ENCODE measurements around the gene ZFAND3. TPM values are rescaled to one million over a fixed set of nuclear protein-coding genes. Genes with fewer than 3 reads are reported as not detected.

The ZFAND3 gene
- total RNA-seq, 1 experiment from 2014 or later: 22.2 TPM

DNA sequence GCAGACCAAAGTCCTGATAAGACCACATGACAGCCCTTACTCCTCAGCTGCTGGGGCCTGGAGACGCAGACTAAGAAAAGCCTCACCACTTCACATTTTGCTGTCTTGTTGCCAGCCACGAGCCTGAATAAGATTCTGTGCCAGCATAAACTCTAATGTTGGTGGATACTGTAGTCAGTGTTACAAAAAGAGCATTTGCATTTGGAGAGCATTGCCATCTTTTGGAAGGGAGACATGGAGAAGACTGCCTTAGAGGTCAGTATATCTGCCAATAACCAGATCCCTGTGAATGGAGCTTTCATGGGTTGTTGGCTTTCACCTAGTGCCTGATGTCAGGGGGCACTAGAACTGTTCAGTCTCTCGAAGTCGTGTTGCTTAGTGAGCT, 315.2 kb downstream of the ZFAND3 start:
- intact Hi-C loops (cut with micrococcal nuclease): no loop called here
- no TSS peak for BruUV-seq (replicated peaks)
- Histone ChIP-seq H3K9me3 (ENCODE audit: low read length) (no peaks in the 10 kb centered on the region), H3K79me2 (ENCODE audit: low read length) (peaks cover 29% of the 10 kb centered on the region), H3K4me3 (ENCODE audit: low read length) (no peak overlapping the region), H3K9me2 (replicated peaks; ENCODE audit: low read length) (no peaks in the 10 kb centered on the region), H3K27me3 (ENCODE audit: low read length) (no peaks in the 10 kb centered on the region), H3K9ac (ENCODE audit: low read length) (no peak overlapping the region), H4K20me1 (ENCODE audit: low read length) (peaks cover 5% of the 10 kb centered on the region; the same call in 1 of the 2 replicates), H3F3A (ENCODE audit: low read length, unreplicated experiment) (no peaks in the 10 kb centered on the region), H2AFZ (ENCODE audit: low read length) (no peak overlapping the region), H3K27ac (ENCODE audit: low read length) (no peak overlapping the region), H3K4me1 (ENCODE audit: insufficient read depth, low read length) (peaks cover 11% of the 10 kb centered on the region), H3K4me2 (ENCODE audit: low read length) (no peak overlapping the region), H3K36me3 (ENCODE audit: low read depth, low read length) (no peaks in the 10 kb centered on the region)
- ChIA-PET CTCF (interaction anchor here (0.6 kb wide), 1 partner anchor 113 kb away, joined by 3 read pairs; no protein-coding TSS in a partner anchor), POLR2A (ENCODE audit: unreplicated experiment) (no interaction called here)
- DNase-seq (no peak), ATAC-seq (no peak)
- TF ChIP-seq EZH2phosphoT487 (IDR thresholded peaks at IDR 0.05; ENCODE audit: borderline replicate concordance, low read length): no peak
- TF ChIP-seq EZH2 (IDR thresholded peaks at IDR 0.05; ENCODE audit: low read length, unreplicated experiment): no peak
- TF ChIP-seq, protein P1, sequence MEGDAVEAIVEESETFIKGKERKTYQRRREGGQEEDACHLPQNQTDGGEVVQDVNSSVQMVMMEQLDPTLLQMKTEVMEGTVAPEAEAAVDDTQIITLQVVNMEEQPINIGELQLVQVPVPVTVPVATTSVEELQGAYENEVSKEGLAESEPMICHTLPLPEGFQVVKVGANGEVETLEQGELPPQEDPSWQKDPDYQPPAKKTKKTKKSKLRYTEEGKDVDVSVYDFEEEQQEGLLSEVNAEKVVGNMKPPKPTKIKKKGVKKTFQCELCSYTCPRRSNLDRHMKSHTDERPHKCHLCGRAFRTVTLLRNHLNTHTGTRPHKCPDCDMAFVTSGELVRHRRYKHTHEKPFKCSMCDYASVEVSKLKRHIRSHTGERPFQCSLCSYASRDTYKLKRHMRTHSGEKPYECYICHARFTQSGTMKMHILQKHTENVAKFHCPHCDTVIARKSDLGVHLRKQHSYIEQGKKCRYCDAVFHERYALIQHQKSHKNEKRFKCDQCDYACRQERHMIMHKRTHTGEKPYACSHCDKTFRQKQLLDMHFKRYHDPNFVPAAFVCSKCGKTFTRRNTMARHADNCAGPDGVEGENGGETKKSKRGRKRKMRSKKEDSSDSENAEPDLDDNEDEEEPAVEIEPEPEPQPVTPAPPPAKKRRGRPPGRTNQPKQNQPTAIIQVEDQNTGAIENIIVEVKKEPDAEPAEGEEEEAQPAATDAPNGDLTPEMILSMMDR (conservative IDR thresholded peaks at IDR 0.05; ENCODE audit: low read depth, low read length): no peak

DNA sequence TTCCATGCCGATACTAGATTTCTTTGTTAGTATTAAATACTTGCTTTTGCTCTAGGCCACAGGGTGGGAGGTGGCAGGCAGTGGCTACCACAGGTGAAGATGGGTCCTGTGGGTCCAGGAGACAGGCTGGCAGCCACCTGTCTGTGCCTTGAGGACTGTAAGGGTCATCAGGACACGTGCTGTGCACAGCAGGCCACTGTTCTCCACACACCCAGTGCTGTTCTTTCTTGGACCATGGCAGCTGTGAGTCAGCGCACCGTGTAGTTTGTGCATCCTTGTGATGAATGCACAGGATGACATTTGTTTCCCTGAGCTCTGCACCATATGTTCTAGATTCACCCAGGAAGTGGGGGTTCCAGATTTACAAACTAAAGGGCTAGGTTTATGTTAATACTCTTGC, 317.0 kb downstream of the ZFAND3 start:
- no TSS peak for BruUV-seq (replicated peaks)
- ATAC-seq (no peak), DNase-seq (no peak)
- Histone ChIP-seq H3K4me1 (ENCODE audit: insufficient read depth, low read length) (peaks cover 11% of the 10 kb centered on the region), H3K9me3 (ENCODE audit: low read length) (no peaks in the 10 kb centered on the region), H3K9me2 (replicated peaks; ENCODE audit: low read length) (no peaks in the 10 kb centered on the region), H3K27me3 (ENCODE audit: low read length) (no peaks in the 10 kb centered on the region), H2AFZ (ENCODE audit: low read length) (no peak overlapping the region), H3K4me2 (ENCODE audit: low read length) (no peak overlapping the region), H3K36me3 (ENCODE audit: low read depth, low read length) (no peaks in the 10 kb centered on the region), H3K4me3 (ENCODE audit: low read length) (no peak overlapping the region), H3K27ac (ENCODE audit: low read length) (no peak overlapping the region), H3F3A (ENCODE audit: low read length, unreplicated experiment) (no peaks in the 10 kb centered on the region), H3K9ac (ENCODE audit: low read length) (no peak overlapping the region), H4K20me1 (ENCODE audit: low read length) (peaks cover 5% of the 10 kb centered on the region; the same call in 1 of the 2 replicates), H3K79me2 (ENCODE audit: low read length) (peaks cover 14% of the 10 kb centered on the region)
- ChIA-PET CTCF (no interaction called here), POLR2A (ENCODE audit: unreplicated experiment) (no interaction called here)
- intact Hi-C loops (cut with micrococcal nuclease): no loop called here
- TF ChIP-seq, protein P1 (conservative IDR thresholded peaks at IDR 0.05; ENCODE audit: low read depth, low read length): no peak

DNA sequence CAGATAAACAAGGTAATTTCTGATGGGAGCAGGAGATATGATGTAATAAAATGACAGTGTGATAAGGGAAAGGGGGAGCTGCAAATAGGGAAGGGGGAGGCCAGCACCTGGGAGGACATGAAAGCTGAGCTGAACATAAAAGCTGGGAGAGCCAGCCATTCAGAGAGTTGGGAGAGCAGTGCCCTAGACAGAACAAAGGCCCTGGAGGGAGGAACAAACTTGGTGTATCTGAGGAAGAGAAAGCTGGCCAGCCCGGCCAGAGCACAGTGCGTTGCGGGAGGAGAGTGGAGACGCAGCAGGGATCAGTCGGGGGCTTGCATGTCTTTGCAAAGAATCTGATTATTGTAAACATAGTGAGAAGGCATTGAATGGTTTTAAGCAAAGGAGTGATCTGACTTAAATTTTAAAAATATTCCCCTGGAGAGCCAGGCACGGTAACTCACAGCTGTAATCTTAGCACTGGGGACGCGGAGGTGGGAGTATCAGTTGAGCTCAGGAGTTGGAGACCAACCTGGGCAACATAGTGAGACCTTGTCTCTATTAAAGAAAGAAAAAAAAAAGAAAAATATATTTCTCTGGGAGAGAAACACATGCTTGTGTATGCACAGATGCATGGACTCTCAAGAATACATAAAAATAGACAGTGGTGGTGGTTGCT, 318.2 kb downstream of the ZFAND3 start:
- no peaks in the 10 kb centered on the region for H3K9me2 ChIP-seq (replicated peaks; ENCODE audit: low read length)
- BruUV-seq (replicated peaks): no TSS peak
- H3K4me1 ChIP-seq (ENCODE audit: insufficient read depth, low read length): peaks cover 11% of the 10 kb centered on the region
- ChIA-PET CTCF (no interaction called here), POLR2A (ENCODE audit: unreplicated experiment) (no interaction called here)
- no peaks in the 10 kb centered on the region for H3F3A ChIP-seq (ENCODE audit: low read length, unreplicated experiment)
- no peaks in the 10 kb centered on the region; the same call in 1 of the 2 replicates for H4K20me1 ChIP-seq (ENCODE audit: low read length)
- intact Hi-C loops (cut with micrococcal nuclease): no loop called here
- no peak overlapping the region for H3K9ac ChIP-seq (ENCODE audit: low read length)
- H3K27me3 ChIP-seq (ENCODE audit: low read length): no peaks in the 10 kb centered on the region
- ATAC-seq: no peak
- no peak overlapping the region for H3K27ac ChIP-seq (ENCODE audit: low read length)
- no peak overlapping the region for H3K4me2 ChIP-seq (ENCODE audit: low read length)
- no peak overlapping the region for H2AFZ ChIP-seq (ENCODE audit: low read length)
- H3K79me2 ChIP-seq (ENCODE audit: low read length): peaks cover 4% of the 10 kb centered on the region; the same call in 1 of the 2 replicates
- TF ChIP-seq EZH2 (IDR thresholded peaks at IDR 0.05; ENCODE audit: low read length, unreplicated experiment) (no peak), EZH2phosphoT487 (IDR thresholded peaks at IDR 0.05; ENCODE audit: borderline replicate concordance, low read length) (no peak)
- TF ChIP-seq, protein P1 (conservative IDR thresholded peaks at IDR 0.05; ENCODE audit: low read depth, low read length): no peak
- H3K9me3 ChIP-seq (ENCODE audit: low read length): no peaks in the 10 kb centered on the region
- H3K4me3 ChIP-seq (ENCODE audit: low read length): no peak overlapping the region
- H3K36me3 ChIP-seq (ENCODE audit: low read depth, low read length): no peaks in the 10 kb centered on the region
- no peak for DNase-seq

All from PC-3 (cell line).